Activated T-helper 17 cell treated with anti-CD3 and anti-CD28 coated beads, Interleukin-2, amount 50 U/mL, for 72 hours (primary cell): Measurements from ENCODE around the gene FADS3. TPM values are rescaled to one million over a fixed set of nuclear protein-coding genes. Genes with fewer than 3 reads are reported as not detected.
A peak's percentile ranks its signal among the peaks of the same experiment; 100 is the strongest.

Experiments used
- ATAC-seq: fragments of 150-1000 bp; cut with Tn5 transposase; replicated peaks from 2 replicates; pipeline ENCODE4 v1.10.0; 2021; ENCODE audit warnings: mild to moderate bottlenecking, moderate library complexity
- H3K27ac Mint-ChIP-seq: one replicate; pipeline ENCODE4 v1.8.0; 2022; ENCODE audit warnings: mixed read lengths
- H3K27me3 Mint-ChIP-seq: one replicate; pipeline ENCODE4 v1.8.0; 2022; ENCODE audit warnings: mixed read lengths
- H3K36me3 Mint-ChIP-seq: one replicate; pipeline ENCODE4 v1.8.0; 2022; ENCODE audit warnings: low read depth, mild to moderate bottlenecking, mixed read lengths
- H3K4me1 Mint-ChIP-seq: one replicate; pipeline ENCODE4 v1.8.0; 2022; ENCODE audit warnings: mixed read lengths
- H3K4me3 Mint-ChIP-seq: one replicate; pipeline ENCODE4 v1.8.0; 2022; ENCODE audit warnings: mild to moderate bottlenecking, mixed read lengths
- H3K9me3 Mint-ChIP-seq: one replicate; pipeline ENCODE4 v1.8.0; 2022; ENCODE audit warnings: mixed read lengths
- total RNA-seq, 2 donors: library from RNA; stranded (reverse); gene quantifications; one replicate each; pipeline ENCODE4 v1.2.3, GENCODE V29; 2022

The FADS3 gene
- total RNA-seq, 2 donors from 2014 or later, result 3.6 to 24.7 TPM

DNA sequence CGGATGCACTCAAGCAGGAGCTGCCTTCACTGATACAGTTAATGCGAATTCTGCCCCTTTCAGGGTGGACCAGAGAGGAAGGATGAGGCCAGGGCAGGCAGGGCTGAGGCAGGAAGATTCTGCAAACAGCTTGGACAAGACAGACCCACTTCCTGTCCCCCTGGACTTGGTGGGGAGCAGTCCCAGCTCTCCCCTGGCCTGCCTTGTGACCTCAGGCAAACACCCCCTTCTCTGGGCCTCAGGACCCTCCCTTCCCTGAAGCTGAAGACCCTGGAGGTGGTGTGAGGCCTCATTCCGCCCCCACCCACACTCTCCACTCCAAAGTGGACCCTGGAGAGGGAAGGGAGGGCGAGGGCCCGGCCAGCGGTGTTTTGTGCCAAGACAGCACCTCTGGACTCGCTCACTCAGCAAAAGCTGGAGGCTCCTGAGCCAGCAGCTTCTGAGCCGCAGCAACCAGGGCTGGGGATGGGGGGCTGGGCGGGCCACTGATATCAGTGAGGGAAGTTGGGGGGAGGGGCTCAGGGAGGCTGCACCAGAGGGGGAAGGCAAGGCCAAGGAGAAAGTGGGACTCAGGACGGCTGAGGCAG lies 17.5 kb upstream of the FADS3 start:
- Mint-ChIP-seq H3K4me1 (no peaks in the 10 kb centered on the region), H3K27me3 (peaks cover 12% of the 10 kb centered on the region), H3K9me3 (no peaks in the 10 kb centered on the region), H3K4me3 (no peak overlapping the region), H3K36me3 (no peaks in the 10 kb centered on the region), H3K27ac (no peak overlapping the region)
- no peak for ATAC-seq

DNA sequence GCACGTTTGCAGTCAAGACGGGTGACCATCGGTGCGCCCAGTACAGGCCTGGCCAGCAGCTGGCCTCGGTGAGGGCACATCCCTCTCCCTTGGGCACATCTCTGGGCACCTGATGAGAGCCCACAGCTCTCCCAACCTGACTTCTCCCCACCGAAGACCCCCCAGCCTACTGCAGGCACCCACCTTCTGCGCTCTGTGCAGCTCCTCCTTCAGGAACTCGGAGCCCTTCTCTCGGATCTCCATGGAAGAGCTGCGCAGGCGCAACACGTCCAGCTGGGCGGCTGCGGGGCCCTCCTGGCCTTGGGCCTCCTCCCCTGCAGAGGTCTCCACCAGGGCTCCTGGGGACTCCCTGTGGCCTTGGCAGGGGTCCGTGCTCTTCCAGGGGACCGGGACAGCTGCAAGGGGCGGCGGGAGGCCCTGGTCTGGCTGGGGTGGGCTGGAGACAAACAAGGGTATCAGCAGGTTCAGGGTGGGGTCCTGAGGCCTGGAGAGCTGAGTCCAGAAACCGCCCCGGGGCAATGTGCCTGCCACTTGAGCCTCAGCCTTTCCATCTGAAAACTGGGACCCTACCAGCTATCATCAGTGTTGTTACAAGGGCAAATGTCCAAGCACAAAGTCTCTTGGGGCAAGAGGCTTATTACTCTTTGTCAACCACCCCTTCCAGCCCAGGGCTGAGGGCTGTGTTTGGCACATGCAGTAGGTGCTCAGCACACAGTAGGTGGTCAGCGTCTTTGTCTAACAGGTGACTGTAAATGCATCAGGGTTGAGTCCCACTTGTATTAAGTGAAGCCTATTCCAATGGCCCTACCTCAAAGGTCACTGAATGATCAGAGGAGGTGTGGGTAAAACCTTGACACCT lies 16.8 kb upstream of the FADS3 start:
- Mint-ChIP-seq H3K4me3 (no peak overlapping the region), H3K27me3 (peaks cover 8% of the 10 kb centered on the region), H3K36me3 (no peaks in the 10 kb centered on the region), H3K4me1 (no peaks in the 10 kb centered on the region), H3K27ac (no peak overlapping the region), H3K9me3 (no peaks in the 10 kb centered on the region)
- no peak for ATAC-seq

DNA sequence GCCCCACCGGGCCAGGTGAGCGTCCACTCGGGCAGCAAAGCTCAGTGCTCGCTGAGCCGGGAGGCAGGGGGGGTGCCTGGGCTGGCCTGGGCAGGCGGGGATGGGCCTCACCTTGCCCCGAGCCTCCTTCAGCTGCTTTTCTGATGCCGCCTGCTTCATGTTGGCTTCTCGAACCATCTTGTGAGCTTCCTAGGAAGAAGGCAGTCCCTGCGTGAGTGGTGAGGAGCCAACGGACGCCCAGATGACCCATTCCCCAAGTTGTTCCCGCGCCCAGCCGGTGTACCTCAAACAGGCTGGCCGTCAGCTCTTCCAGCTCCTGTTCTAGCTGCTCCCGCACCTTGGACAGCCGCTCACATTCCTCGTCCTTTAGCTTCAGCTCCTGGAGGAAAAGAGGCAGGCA lies 15.9 kb upstream of the FADS3 start:
- H3K27me3 Mint-ChIP-seq, result no peaks in the 10 kb centered on the region
- no peak for ATAC-seq
- H3K4me3 Mint-ChIP-seq, result no peak overlapping the region
- H3K27ac Mint-ChIP-seq, result no peak overlapping the region
- no peaks in the 10 kb centered on the region for H3K36me3 Mint-ChIP-seq
- H3K9me3 Mint-ChIP-seq, result no peaks in the 10 kb centered on the region
- H3K4me1 Mint-ChIP-seq, result no peaks in the 10 kb centered on the region

DNA sequence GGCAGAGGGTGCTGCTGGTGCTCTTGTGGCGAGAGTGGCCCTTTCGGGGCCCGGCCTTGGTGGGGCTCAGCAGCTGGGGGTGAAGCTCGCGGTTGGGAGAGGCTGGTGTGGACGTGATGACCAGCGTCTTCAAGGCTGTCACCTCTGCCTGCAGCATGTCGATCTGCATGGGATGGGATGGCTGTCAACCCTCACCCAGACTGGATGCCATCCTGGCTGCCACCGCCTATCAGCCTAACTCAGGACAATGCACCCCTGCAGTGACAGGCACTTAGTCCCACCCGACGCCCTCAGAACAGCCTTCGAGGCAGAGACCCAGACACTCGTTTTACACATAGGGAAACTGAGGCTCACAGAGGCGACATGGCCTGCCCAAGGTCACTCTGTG lies 15.2 kb upstream of the FADS3 start:
- Mint-ChIP-seq H3K4me1 (no peaks in the 10 kb centered on the region), H3K4me3 (no peak overlapping the region), H3K27me3 (no peaks in the 10 kb centered on the region), H3K9me3 (no peaks in the 10 kb centered on the region), H3K36me3 (no peaks in the 10 kb centered on the region), H3K27ac (no peak overlapping the region)
- no peak for ATAC-seq

DNA sequence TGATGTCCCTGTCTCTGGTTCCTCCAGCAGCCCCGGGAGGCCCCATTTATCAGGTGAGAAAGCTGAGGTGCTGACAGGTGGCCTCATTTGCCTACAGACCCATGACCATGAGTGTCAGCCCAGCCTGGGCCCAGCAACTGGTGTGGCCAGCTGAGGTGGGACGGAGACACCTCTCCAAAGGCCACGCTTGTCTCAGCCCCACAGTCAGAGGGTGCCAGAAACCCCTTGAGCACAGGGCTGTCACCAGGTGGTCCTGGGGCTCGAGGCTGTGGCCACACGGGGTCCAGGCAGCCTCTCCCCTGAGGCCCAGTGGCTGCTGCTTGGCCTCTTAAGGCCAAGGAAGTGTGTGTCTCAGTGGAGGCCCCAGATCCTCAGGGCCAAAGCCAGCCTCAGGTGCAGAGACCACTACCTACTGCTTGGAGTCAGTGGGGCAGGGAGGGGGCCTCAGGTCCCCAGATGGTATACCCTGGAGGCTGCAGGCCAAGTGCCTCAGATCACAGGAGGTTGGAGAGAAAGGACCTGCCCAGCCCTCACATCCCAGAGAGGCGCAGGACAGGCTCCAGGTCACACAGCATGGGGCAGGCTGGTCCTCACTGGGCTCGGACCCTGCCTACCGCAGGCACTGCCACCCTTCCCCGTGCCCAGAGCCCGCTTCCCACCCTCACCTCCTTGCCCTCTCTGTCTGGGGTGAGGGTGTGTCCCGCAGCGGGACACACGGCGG lies 14.6 kb upstream of the FADS3 start:
- ATAC-seq, result no peak
- no peaks in the 10 kb centered on the region for H3K4me1 Mint-ChIP-seq
- no peak overlapping the region for H3K27ac Mint-ChIP-seq
- no peaks in the 10 kb centered on the region for H3K27me3 Mint-ChIP-seq
- no peak overlapping the region for H3K4me3 Mint-ChIP-seq
- no peaks in the 10 kb centered on the region for H3K9me3 Mint-ChIP-seq
- no peaks in the 10 kb centered on the region for H3K36me3 Mint-ChIP-seq

DNA sequence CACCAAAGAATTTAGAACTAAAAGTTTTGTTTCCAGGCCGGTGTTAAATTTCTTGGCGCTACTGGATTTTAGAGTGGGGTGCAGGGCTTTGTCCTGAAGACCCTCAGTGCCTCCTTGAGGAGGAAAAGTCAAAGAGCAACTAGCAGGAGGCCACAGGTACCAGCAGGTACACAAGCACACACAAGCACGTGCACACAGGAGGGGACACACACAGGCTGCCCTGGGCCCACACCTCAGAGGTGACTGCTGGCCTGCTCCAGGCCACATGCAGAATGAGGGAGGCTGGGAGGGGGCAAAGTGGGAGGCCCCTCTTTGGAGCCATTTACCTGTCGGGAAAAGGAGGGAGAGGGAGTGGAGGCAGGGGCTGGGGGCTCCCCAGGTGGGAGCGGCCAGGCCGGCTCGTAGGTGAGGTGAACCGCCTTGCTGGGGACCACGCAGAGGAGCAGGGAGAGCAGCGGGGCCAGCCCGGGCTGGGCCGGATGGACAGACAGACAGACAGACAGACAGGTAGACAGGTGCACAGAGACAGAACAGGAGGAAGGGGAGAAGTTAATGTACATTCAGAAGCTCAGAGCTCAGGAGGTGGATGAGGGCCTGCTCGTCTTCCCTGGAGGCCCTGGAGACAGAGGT lies 13.8 kb upstream of the FADS3 start:
- H3K27ac Mint-ChIP-seq, result no peak overlapping the region
- H3K27me3 Mint-ChIP-seq, result no peaks in the 10 kb centered on the region

DNA sequence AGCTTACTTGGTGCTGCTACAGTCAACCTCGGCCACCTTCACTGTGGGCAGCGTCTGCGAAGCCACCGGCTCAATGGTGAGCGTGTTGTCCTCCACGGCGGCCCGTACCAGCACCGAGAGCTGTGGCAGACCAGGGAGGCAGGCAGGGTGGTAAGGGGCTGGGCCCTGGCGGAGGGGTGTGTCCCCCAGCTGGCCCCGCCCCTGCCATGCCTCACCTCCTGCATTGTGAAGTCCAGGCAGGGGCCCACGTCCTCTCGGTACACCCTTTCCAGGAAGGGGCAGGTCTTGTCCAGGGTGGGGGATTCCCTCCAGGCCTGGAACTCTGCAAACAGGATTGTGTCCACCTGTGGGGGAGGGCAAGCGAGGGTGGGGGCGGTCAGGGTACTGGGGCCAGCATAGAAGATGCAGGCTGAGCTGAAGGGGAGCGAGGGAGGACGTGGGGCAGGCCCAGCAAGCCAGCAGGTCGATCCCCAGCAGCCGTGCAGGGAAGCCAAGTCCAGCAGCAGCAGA lies 13.2 kb upstream of the FADS3 start:
- Mint-ChIP-seq H3K27me3 (no peaks in the 10 kb centered on the region), H3K4me3 (no peak overlapping the region), H3K27ac (no peak overlapping the region), H3K36me3 (no peaks in the 10 kb centered on the region), H3K4me1 (no peaks in the 10 kb centered on the region), H3K9me3 (no peaks in the 10 kb centered on the region)
- ATAC-seq, result peak; percentile 49

More for the DNA sequence above, 13.8 kb upstream of the FADS3 start:
- H3K9me3 Mint-ChIP-seq, result no peaks in the 10 kb centered on the region
- H3K4me1 Mint-ChIP-seq, result no peaks in the 10 kb centered on the region
- no peak for ATAC-seq
- H3K4me3 Mint-ChIP-seq, result no peak overlapping the region
- H3K36me3 Mint-ChIP-seq, result no peaks in the 10 kb centered on the region

DNA sequence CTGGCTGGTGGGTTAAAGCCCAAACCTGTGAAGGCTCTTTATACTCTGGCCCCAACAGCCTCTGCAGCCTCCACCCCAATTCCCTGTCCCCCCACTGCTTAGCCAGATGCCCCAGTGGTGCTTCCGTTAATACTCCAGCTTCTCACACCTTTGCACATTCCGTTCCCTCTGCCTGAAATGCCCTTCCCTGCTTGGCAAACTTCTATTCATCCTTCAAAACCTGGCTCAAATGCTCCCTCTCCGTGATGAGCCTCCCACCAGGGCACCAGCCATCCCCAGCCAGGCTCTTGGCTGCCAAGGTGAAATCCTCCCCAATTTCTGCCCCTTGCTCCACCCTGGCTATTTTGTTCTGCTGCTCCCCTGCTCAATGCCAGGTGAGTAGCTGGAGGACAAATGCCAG lies 12.5 kb upstream of the FADS3 start:
- no peak overlapping the region for H3K27ac Mint-ChIP-seq
- no peak overlapping the region for H3K4me3 Mint-ChIP-seq
- no peak for ATAC-seq
- peaks cover 4% of the 10 kb centered on the region for H3K4me1 Mint-ChIP-seq
- H3K36me3 Mint-ChIP-seq, result no peaks in the 10 kb centered on the region
- H3K9me3 Mint-ChIP-seq, result no peaks in the 10 kb centered on the region
- H3K27me3 Mint-ChIP-seq, result no peaks in the 10 kb centered on the region

DNA sequence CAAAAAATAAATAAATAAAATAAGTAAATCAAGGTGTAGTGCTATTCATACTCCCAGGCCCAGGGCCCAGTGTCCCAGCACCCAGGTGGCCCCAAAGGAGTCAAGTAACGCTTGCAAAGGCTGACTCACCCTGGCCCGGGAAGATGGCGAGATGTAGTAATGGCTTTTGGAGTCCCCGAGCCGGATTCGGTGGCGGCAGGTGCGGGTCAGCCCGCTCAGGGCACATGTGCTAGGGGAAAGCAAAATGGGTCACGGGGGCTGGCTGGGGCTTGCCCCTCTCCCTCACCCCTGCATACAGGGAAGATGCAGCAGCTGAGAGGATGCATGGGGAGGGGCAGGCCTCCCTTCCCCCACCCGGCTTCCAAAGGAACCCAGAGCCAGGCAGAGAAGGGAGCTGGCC lies 11.0 kb upstream of the FADS3 start:
- Mint-ChIP-seq H3K4me3 (no peak overlapping the region), H3K36me3 (no peaks in the 10 kb centered on the region), H3K27me3 (no peaks in the 10 kb centered on the region), H3K27ac (no peak overlapping the region), H3K4me1 (peaks cover 4% of the 10 kb centered on the region), H3K9me3 (no peaks in the 10 kb centered on the region)
- ATAC-seq, result no peak

DNA sequence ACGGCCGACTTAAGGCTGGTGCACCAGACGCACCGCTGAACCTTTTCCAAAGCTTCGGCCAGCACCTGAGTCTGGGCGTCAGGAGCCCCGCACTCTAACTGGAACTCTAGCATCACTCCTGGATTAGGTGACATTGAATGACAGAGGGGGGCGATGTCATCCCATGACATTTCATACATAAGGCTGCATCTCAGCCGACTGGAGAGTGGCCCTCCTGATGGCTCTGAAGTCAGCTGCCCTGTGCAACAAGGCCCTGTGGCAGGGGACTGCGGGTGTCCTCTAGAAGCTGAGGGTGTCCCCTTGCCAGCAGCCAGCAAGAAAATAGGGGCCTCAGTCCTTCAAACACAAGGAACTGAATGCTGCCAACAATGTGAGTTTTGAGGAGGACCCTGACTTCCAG lies 10.1 kb upstream of the FADS3 start:
- H3K4me1 Mint-ChIP-seq, result peaks cover 4% of the 10 kb centered on the region
- H3K27me3 Mint-ChIP-seq, result no peaks in the 10 kb centered on the region
- H3K36me3 Mint-ChIP-seq, result no peaks in the 10 kb centered on the region

DNA sequence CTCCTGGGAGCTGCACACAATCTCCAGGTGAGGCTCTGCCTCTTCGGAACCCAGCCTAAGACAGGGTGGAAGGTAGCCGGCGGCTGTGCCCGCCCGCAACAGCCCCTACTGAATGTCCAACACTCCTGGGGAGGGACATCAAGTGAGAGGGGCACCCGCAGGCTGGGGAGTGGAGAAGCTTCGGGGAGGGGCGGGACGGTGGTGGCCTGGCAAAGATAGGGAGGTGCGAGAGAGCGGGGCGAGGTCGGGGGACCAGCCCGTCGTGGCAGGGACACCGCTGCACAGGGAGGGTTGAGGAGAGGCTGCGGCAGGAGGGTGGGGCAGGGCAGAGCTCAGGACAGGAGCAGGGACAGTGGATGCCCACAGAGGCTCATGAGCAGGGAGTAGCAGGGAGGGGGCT lies 8.9 kb upstream of the FADS3 start:
- Mint-ChIP-seq H3K36me3 (no peaks in the 10 kb centered on the region), H3K4me3 (no peak overlapping the region), H3K4me1 (peaks cover 4% of the 10 kb centered on the region), H3K9me3 (no peaks in the 10 kb centered on the region), H3K27me3 (no peaks in the 10 kb centered on the region), H3K27ac (no peak overlapping the region)
- ATAC-seq, result no peak

More for the DNA sequence above, 10.1 kb upstream of the FADS3 start:
- no peak for ATAC-seq
- Mint-ChIP-seq H3K27ac (no peak overlapping the region), H3K9me3 (no peaks in the 10 kb centered on the region), H3K4me3 (no peak overlapping the region)

DNA sequence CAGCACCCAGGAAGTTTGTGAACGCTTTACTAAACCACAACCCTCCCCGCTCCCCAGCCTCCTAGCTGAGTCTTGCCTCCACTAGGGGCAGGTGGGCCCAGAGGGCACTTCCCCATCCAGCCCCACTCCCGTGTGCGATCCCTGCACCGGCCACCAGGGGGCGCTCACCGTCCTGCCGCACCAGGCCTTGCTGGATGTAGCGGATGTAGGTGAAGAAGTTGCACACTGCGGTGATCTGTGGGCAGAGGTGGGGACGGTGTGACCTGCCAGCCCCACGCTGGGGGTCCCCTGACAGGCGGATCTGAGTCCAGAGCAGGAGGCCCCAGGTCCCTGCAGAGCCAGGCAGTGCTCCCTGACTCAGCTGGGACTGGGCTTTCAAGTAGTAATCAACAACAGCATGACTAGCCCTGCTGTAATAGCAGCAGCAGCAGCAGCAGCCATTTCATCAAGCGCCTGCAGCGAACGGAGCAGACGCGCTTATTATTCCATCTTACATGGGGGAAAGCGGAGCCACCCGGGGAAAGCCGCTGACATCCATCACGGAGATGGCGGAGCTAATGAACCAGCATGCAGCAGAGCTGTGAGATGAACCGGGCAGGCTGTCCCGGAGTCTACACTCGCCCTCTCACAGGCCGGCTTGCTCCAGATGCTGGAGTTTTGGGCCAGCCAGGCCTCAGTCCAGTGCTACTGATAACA lies 7.9 kb upstream of the FADS3 start:
- Mint-ChIP-seq H3K9me3 (no peaks in the 10 kb centered on the region), H3K4me3 (no peak overlapping the region), H3K4me1 (peaks cover 4% of the 10 kb centered on the region), H3K27me3 (no peaks in the 10 kb centered on the region), H3K27ac (peak overlapping the region; percentile 82), H3K36me3 (no peaks in the 10 kb centered on the region)
- ATAC-seq, result peak; percentile 88

DNA sequence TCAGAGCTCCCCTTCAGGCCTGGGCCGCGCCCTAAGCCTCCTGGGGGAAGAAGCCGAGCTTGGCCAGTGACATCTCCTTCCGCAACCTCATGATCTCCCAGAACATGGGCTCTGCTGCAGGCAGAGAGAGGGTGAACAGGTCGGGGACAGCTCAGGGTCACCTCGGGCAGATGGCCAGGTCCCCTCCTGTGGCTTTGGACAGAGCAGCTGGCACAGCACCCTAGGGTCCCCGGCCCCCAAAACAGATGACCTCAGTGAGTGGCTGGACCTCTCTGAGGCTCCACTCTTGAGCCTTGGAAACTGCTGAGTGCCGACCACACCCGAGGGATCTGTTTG lies 6.9 kb upstream of the FADS3 start:
- Mint-ChIP-seq H3K27me3 (no peaks in the 10 kb centered on the region), H3K4me1 (peaks cover 4% of the 10 kb centered on the region), H3K27ac (no peak overlapping the region), H3K9me3 (no peaks in the 10 kb centered on the region), H3K4me3 (no peak overlapping the region), H3K36me3 (no peaks in the 10 kb centered on the region)
- no peak for ATAC-seq
